ENCODE results near the gene CHST3. TPM values are rescaled to one million over a fixed set of nuclear protein-coding genes. Genes with fewer than 3 reads are reported as not detected.

CHST3 gene
- total RNA-seq, 1 donor = 43.1 TPM

- Histone ChIP-seq H3K4me2 (ENCODE audit: insufficient read depth, low read length) (no peak overlapping the region), H3K36me3 (ENCODE audit: insufficient read depth, low read length) (no peaks in the 10 kb centered on the region), H4K20me1 (ENCODE audit: insufficient read depth, low read length) (no peaks in the 10 kb centered on the region), H3K27me3 (ENCODE audit: insufficient read depth, low read length) (peaks cover 14% of the 10 kb centered on the region), H3K4me3 (ENCODE audit: insufficient read depth, low read length) (no peak overlapping the region), H3K9me3 (ENCODE audit: low read depth, low read length) (no peaks in the 10 kb centered on the region), H3K4me1 (ENCODE audit: insufficient read depth, low read length) (no peaks in the 10 kb centered on the region), H3K27ac (ENCODE audit: low read depth, low read length) (no peak overlapping the region), H3K79me2 (ENCODE audit: insufficient read depth, low read length) (no peaks in the 10 kb centered on the region), H2AFZ (ENCODE audit: low read length) (no peak overlapping the region)
- DNase-seq (ENCODE audit: insufficient read length, low spot score, missing footprints) = no peak
- TF ChIP-seq CTCF (IDR thresholded peaks at IDR 0.05; ENCODE audit: extremely low read depth, low read depth, low read length) = no peak
These were observed 26.0 kb upstream of the CHST3 start for GRCh38 chr10:71938211-71938610.

- no peak for TF ChIP-seq CTCF (IDR thresholded peaks at IDR 0.05; ENCODE audit: extremely low read depth, low read depth, low read length)
These were observed 24.9 kb upstream of the CHST3 start for GRCh38 chr10:71939304-71939703.

GRCh38 chr10:71939861-71940474 lies 24.2 kb upstream of the CHST3 start:
- no peak for DNase-seq (ENCODE audit: insufficient read length, low spot score, missing footprints)
- no peaks in the 10 kb centered on the region for H3K4me1 ChIP-seq (ENCODE audit: insufficient read depth, low read length)
- no peaks in the 10 kb centered on the region for H3K9me3 ChIP-seq (ENCODE audit: low read depth, low read length)
- peaks cover 10% of the 10 kb centered on the region for H3K27me3 ChIP-seq (ENCODE audit: insufficient read depth, low read length)
- no peaks in the 10 kb centered on the region for H4K20me1 ChIP-seq (ENCODE audit: insufficient read depth, low read length)
- H3K36me3 ChIP-seq (ENCODE audit: insufficient read depth, low read length) = no peaks in the 10 kb centered on the region
- H3K4me3 ChIP-seq (ENCODE audit: insufficient read depth, low read length) = no peak overlapping the region
- no peak overlapping the region for H3K4me2 ChIP-seq (ENCODE audit: insufficient read depth, low read length)
- no peak for TF ChIP-seq CTCF (IDR thresholded peaks at IDR 0.05; ENCODE audit: extremely low read depth, low read depth, low read length)
- H3K27ac ChIP-seq (ENCODE audit: low read depth, low read length) = no peak overlapping the region
- no peaks in the 10 kb centered on the region for H3K79me2 ChIP-seq (ENCODE audit: insufficient read depth, low read length)
- H2AFZ ChIP-seq (ENCODE audit: low read length) = no peak overlapping the region

More at GRCh38 chr10:71939304-71939703, 24.9 kb upstream of the CHST3 start:
- Histone ChIP-seq H3K27me3 (ENCODE audit: insufficient read depth, low read length) (peaks cover 10% of the 10 kb centered on the region), H3K79me2 (ENCODE audit: insufficient read depth, low read length) (no peaks in the 10 kb centered on the region), H3K9me3 (ENCODE audit: low read depth, low read length) (no peaks in the 10 kb centered on the region), H3K4me3 (ENCODE audit: insufficient read depth, low read length) (no peak overlapping the region), H2AFZ (ENCODE audit: low read length) (no peak overlapping the region), H3K4me2 (ENCODE audit: insufficient read depth, low read length) (no peak overlapping the region), H3K27ac (ENCODE audit: low read depth, low read length) (no peak overlapping the region), H3K4me1 (ENCODE audit: insufficient read depth, low read length) (no peaks in the 10 kb centered on the region), H4K20me1 (ENCODE audit: insufficient read depth, low read length) (no peaks in the 10 kb centered on the region), H3K36me3 (ENCODE audit: insufficient read depth, low read length) (no peaks in the 10 kb centered on the region)
- DNase-seq (ENCODE audit: insufficient read length, low spot score, missing footprints) = no peak

GRCh38 chr10:71940752-71941151 lies 23.4 kb upstream of the CHST3 start:
- H3K79me2 ChIP-seq (ENCODE audit: insufficient read depth, low read length) = no peaks in the 10 kb centered on the region
- H3K36me3 ChIP-seq (ENCODE audit: insufficient read depth, low read length) = no peaks in the 10 kb centered on the region
- H3K4me3 ChIP-seq (ENCODE audit: insufficient read depth, low read length) = no peak overlapping the region
- DNase-seq (ENCODE audit: insufficient read length, low spot score, missing footprints) = no peak
- no peak overlapping the region for H3K27ac ChIP-seq (ENCODE audit: low read depth, low read length)
- H3K4me1 ChIP-seq (ENCODE audit: insufficient read depth, low read length) = no peaks in the 10 kb centered on the region
- H4K20me1 ChIP-seq (ENCODE audit: insufficient read depth, low read length) = no peaks in the 10 kb centered on the region
- H3K9me3 ChIP-seq (ENCODE audit: low read depth, low read length) = no peaks in the 10 kb centered on the region
- H3K4me2 ChIP-seq (ENCODE audit: insufficient read depth, low read length) = no peak overlapping the region
- TF ChIP-seq CTCF (IDR thresholded peaks at IDR 0.05; ENCODE audit: extremely low read depth, low read depth, low read length) = no peak
- peaks cover 10% of the 10 kb centered on the region for H3K27me3 ChIP-seq (ENCODE audit: insufficient read depth, low read length)
- no peak overlapping the region for H2AFZ ChIP-seq (ENCODE audit: low read length)

Data from osteoblast (primary cell).